ENCODE measurements around the gene RAB10.

- TF ChIP-seq, protein P1, sequence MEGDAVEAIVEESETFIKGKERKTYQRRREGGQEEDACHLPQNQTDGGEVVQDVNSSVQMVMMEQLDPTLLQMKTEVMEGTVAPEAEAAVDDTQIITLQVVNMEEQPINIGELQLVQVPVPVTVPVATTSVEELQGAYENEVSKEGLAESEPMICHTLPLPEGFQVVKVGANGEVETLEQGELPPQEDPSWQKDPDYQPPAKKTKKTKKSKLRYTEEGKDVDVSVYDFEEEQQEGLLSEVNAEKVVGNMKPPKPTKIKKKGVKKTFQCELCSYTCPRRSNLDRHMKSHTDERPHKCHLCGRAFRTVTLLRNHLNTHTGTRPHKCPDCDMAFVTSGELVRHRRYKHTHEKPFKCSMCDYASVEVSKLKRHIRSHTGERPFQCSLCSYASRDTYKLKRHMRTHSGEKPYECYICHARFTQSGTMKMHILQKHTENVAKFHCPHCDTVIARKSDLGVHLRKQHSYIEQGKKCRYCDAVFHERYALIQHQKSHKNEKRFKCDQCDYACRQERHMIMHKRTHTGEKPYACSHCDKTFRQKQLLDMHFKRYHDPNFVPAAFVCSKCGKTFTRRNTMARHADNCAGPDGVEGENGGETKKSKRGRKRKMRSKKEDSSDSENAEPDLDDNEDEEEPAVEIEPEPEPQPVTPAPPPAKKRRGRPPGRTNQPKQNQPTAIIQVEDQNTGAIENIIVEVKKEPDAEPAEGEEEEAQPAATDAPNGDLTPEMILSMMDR (IDR thresholded peaks at IDR 0.05; ENCODE audit: borderline replicate concordance, extremely low read depth, low read length, poor library complexity, severe bottlenecking) = no peak
- no peak for TF ChIP-seq EZH2 (IDR thresholded peaks at IDR 0.05; ENCODE audit: borderline replicate concordance, low read depth, low read length, severe bottlenecking)
Measured at GRCh38 chr2:25994509-25994908, 39.4 kb upstream of the RAB10 start.

Data from DND-41 (cell line).